CD4-positive, alpha-beta T cell treated with Interleukin-17A for 1 hour (primary cell): Measurements from ENCODE around the gene GBGT1.
"Not testable (repeated sequence)": the region's sequence is repeated elsewhere in the genome, so short reads cannot be mapped to it uniquely, and the experiment has no call there.

ENCODE experiments used
- DNase-seq: peaks from one replicate; pipeline ENCODE4 v3.0.0-alpha.2; 2020

Gene GBGT1

GRCh38 chr9:133163504-133164172 is at the start of gene GBGT1:
Gene GBGT1, minus strand, starts transcription at chr9:133163914. Its CDS starts 1,502 bp downstream, at chr9:133162412.
- peak; percentile 32 for DNase-seq

DNA sequence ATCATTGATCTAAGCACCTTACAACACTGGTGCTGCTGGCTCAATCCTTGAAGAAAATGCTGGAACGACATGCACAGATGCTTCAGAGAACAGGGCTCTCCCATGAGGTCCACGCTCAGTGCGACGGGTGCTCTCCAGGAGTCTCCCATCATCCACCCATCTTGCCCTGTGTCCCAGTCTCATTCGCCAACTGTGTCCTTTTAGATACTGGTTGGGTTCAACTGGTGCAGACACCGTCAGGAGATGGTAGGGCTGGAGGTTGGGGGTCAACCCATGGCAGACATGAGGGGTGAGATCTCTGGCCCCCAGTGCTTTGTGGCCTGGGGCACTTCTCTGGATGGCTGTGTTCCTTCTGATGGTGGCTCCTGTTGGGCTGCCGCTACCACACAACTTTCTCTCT is 46.9 kb upstream of the GBGT1 start:
- DNase-seq: no peak

GRCh38 chr9:133210202-133210532 is 46.5 kb upstream of the GBGT1 start:
- DNase-seq: no peak

DNA sequence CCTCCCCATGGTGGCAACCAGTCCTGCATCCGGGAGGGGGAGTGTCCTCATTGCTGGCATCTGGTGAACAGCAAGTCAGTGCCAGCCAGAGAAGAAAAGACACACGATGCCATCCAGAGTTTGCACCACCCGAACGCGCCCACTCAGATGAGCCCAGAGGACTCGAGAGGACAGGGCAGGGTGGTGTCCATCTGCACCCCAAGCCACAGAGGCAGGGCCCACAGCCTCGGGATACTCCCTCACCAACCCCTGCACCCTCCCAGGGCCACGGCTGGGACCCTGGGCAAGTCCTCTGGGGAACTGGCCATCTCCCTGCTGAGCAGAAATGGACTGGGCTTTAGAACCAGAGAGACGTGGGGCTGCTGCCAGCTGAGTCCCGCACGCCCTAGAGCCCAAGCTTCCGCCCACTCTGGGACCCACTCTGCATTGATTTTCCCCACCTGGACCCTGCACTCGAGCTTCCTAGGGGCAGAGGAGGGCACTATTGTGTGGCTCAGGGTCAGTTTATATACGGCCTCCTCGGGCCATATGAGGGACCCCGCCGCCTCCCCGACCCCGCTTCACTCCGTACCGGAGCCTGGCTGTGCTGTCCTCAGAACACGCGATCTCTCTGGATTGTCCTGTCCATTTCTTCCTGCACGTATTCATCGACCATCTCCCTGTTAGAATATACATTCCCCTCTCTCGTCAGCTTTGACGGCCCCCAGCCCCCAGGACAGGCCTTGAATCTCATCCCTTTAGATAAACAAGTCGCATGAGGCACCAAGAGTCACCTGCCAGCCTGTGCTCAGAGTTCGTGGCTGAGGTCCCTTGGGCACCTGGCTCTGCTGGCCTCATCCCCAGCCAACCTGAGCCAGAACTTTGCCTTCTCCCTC is 45.9 kb upstream of the GBGT1 start:
- DNase-seq: not testable (repeated sequence)

GRCh38 chr9:133208880-133209300 is 45.2 kb upstream of the GBGT1 start, which contains the start of gene OBP2B:
Gene OBP2B, minus strand, starts transcription at chr9:133209250. Its CDS starts 51 bp downstream, at chr9:133209199.
- DNase-seq: not testable (repeated sequence)

- not testable (repeated sequence) for DNase-seq
These were observed 44.6 kb upstream of the GBGT1 start for GRCh38 chr9:133208171-133208879.

GRCh38 chr9:133207540-133208170 is 43.9 kb upstream of the GBGT1 start:
- no peak for DNase-seq

DNA sequence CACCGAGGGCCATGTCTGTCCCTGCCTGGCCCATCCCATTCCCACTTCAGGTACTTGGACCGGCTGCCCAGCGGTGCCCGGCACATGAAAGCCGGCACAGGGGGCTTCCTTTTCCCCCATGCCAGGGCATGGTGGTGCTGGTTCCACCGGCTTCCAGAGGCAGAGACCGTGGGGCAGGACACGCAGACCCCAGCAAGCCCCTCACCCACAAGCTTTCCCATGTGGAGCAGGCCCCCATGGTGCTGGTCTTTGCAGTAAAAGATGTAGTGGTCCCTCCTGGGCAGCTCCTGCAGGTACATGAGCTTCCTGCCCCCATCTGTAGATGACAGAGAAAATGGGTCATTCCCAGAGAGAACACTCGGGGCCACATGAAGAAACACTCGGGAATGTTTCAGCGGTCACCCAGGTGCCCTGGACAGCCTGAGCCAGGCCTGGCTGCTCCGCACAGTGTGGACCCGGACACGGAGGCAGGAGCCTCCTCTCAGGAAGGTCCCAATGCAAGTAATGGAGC is 43.4 kb upstream of the GBGT1 start:
- no peak for DNase-seq

GRCh38 chr9:133205996-133206931 is 42.5 kb upstream of the GBGT1 start:
- no peak for DNase-seq

GRCh38 chr9:133205481-133205887 is 41.8 kb upstream of the GBGT1 start:
- not testable (repeated sequence) for DNase-seq

DNA sequence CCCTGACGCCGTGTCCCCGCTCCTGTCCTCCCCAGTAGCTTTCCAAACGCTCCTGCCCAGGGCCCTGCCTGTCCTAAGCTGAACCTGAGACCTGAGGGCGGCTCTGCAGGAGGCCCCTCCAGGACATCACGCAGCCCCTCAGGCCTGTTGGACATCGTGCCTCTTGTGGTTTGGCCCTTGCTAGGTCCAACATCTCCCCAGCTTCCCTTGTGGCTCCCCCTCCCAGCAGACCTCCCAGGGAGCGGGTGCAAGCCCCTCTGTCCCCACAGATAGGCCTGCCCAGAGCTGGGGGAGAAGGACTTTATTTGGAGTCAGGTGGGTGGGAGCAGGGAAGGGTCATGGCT is 41.3 kb upstream of the GBGT1 start:
- no peak for DNase-seq

GRCh38 chr9:133204335-133204992 is 40.8 kb upstream of the GBGT1 start:
- DNase-seq: no peak

GRCh38 chr9:133203506-133204075 is 39.9 kb upstream of the GBGT1 start:
- no peak for DNase-seq

GRCh38 chr9:133202688-133203453 is 39.2 kb upstream of the GBGT1 start:
- no peak for DNase-seq

- DNase-seq: no peak
These were observed 38.4 kb upstream of the GBGT1 start for GRCh38 chr9:133202145-133202513.

DNA sequence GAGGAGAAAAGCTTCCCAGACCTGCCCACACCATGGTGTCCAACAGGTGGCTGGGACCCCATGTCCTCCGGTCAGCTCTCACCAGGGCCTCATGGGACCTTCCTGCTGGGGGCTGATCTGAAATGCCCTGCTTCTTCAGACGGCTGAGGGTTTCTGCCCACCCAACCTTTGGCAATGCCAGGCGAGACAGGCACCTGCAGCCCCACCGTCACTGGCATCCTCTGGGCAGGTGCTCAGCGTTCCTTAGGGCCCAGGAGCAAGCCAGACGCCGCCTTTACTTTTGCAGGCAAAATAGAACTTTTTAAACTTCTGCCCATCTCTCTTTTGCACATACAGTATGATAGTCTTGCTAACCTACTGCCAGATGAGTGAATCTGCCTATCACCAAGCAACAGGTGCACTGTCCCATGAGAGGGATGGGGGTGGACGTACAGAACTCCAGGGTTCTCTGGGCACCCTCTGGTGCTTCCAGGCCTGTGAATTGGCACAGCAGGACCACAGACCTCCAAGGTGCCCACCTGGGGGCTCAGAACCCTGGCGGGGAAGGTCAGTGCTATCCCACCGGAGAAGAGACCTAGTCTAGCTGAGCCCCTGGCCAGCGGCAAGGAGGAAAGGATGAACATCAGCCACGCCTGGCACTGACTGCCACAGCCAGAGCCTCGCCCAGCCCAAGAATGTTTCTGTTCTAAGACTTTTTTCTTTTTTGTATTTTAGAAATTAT is 37.9 kb upstream of the GBGT1 start:
- no peak for DNase-seq

- no peak for DNase-seq
These were observed 36.9 kb upstream of the GBGT1 start for GRCh38 chr9:133200631-133201030.

DNA sequence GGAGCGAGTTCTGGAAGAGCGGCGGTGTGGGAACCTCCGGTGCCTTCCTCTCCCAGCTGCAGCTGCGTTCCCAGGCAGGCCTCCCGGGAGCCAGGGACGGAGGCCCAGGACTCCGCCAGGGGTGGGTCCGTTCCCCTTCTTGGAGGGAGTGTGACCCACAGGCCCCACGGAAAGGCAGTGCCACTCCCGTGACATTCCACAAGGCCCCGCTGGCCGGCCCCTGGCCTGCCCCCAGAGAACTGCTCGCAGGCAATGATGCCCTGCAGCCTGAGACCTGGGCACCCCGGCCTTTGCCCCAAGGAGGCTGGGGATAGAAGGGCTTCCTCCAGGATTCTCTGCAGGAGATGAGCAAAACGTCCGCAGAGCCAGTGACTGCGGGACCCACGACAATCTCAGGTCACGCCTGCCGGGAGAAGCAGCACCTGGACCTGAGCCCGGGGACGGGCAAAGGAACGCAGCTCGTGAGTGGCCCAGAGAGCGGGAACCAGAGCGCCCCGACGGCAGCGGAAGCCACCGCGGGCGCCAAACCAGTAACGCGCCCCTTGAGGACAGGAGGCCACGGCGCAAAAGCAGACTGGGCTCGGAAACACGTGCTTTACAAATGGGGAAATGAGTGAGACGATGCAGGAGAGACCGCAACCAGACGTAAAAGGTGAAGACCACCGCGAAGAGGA is 36.1 kb upstream of the GBGT1 start:
- peak; percentile 55 for DNase-seq

DNA sequence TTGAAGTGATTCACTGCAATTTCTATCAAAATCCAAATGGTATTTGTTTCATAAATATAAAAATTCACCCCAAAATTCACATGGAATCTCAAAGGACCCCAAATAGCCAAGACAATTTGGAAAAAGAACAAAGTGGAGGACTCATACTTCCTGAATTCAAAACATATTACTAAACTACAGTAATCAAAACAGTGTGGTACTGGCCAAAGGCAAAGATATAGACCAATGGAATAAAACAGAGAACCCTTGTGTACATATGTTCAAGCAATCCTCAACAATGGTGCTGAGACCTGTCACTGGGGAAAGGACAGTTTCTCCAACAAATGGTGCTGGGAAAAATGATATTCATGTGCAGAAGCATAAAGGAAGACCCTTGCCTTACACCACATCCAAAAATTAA is 31.3 kb upstream of the GBGT1 start:
- no peak for DNase-seq
